Measurements from ENCODE around the gene TRIM5.

DNA sequence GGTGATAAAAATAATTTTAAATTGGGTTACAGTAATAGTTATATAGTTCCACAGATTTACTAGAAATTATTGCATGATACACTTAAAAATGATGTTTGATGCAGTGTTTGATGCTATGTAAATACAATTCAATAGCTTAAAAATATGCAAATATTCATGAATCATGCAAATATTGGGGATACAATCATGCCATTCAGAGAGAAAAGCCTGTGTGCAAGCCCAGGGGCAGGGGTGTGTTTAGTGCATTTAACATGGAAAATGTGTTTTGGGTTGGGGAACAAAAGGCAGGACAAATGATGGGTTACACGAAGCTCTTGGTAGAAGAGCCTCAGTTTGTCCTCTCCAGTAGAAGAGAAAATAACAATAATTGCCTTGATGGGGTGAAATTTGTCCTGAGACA, 10.7 kb upstream of the TRIM5 start:
- TF ChIP-seq CTCF (IDR thresholded peaks at IDR 0.05) (no peak), POLR2A (IDR thresholded peaks at IDR 0.05) (no peak)
